CD14-positive monocyte (primary cell): ENCODE results near the gene SOST. TPM values are rescaled to one million over a fixed set of nuclear protein-coding genes. Genes with fewer than 3 reads are reported as not detected.

ENCODE experiments used
- DNase-seq, 3 donors: peaks; one replicate each; pipeline ENCODE4 v3.0.0-alpha.2; 2011 to 2022
- H2AFZ ChIP-seq: 2 replicates; pipeline ENCODE4 v1.6.0; 2012; ENCODE audit warnings: mild to moderate bottlenecking, low read depth, low read length, inconsistent platforms; ENCODE audit not compliant: insufficient read depth, poor library complexity, severe bottlenecking
- H3K27ac ChIP-seq, 2 donors: 1 replicate in 1 of 2; 2 replicates in 1 of 2; pipeline ENCODE4 v1.5.1; 2012 to 2013; ENCODE audit warnings: low read length in 2 of 2, control low read depth in 1 of 2, inconsistent platforms in 1 of 2, low read depth in 1 of 2, mild to moderate bottlenecking in 1 of 2
- H3K27me3 ChIP-seq, 2 donors: one replicate each; pipeline versions ENCODE4 v1.6.0 to v1.6.1; 2011 to 2013; ENCODE audit warnings: low read length in 2 of 2; ENCODE audit not compliant: control insufficient read depth in 2 of 2, insufficient read depth in 2 of 2
- H3K36me3 ChIP-seq, 2 donors: replicated peaks in 1 of 2; 1 replicate in 1 of 2; 2 replicates in 1 of 2; pipeline versions ENCODE4 v1.5.1 to v1.6.1; 2012 to 2013; ENCODE audit warnings: low read length in 2 of 2, control low read depth in 1 of 2, inconsistent platforms in 1 of 2, mild to moderate bottlenecking in 1 of 2; ENCODE audit not compliant: insufficient read depth in 2 of 2, control insufficient read depth in 1 of 2
- H3K4me1 ChIP-seq, 2 donors: 1 replicate in 1 of 2; 2 replicates in 1 of 2; pipeline versions ENCODE4 v1.5.1 to v1.6.1; 2012 to 2013; ENCODE audit warnings: low read length in 2 of 2, control low read depth in 1 of 2, inconsistent platforms in 1 of 2, mild to moderate bottlenecking in 1 of 2, moderate library complexity in 1 of 2; ENCODE audit not compliant: insufficient read depth in 2 of 2, control insufficient read depth in 1 of 2
- H3K4me2 ChIP-seq: replicated peaks from 2 replicates; pipeline ENCODE3; 2012; ENCODE audit warnings: low read length, moderate library complexity, mild to moderate bottlenecking; ENCODE audit not compliant: poor library complexity, severe bottlenecking; ENCODE audit errors: extremely low read depth
- H3K4me3 ChIP-seq, 3 experiments: fragments of 200-600 bp in 1 of 3; sonication (generic) in 1 of 3; replicated peaks in 1 of 3; 1 replicate in 2 of 3; 2 replicates in 1 of 3; pipeline ENCODE4 v1.5.1; 2011 to 2013; ENCODE audit warnings: low read length in 3 of 3, mild to moderate bottlenecking in 3 of 3, control low read depth in 2 of 3, low read depth in 2 of 3, inconsistent platforms in 1 of 3, moderate library complexity in 1 of 3
- H3K79me2 ChIP-seq: 2 replicates; pipeline ENCODE4 v1.6.0; 2012; ENCODE audit warnings: mild to moderate bottlenecking, control low read depth, inconsistent platforms, low read length, moderate library complexity; ENCODE audit not compliant: insufficient read depth
- H3K9ac ChIP-seq: 2 replicates; pipeline ENCODE4 v1.6.0; 2017; ENCODE audit warnings: low read length, mild to moderate bottlenecking; ENCODE audit not compliant: insufficient read depth, poor library complexity, severe bottlenecking
- H3K9me3 ChIP-seq, 2 donors: replicated peaks in 1 of 2; 1 replicate in 1 of 2; 2 replicates in 1 of 2; pipeline versions ENCODE4 v1.5.1 to v1.6.1; 2012 to 2013; ENCODE audit warnings: low read length in 2 of 2, control low read depth in 1 of 2; ENCODE audit not compliant: control insufficient read depth in 1 of 2, insufficient read depth in 1 of 2
- H4K20me1 ChIP-seq: 2 replicates; pipeline ENCODE4 v1.6.0; 2012; ENCODE audit warnings: mild to moderate bottlenecking, low read length, control low read depth, moderate library complexity; ENCODE audit not compliant: insufficient read depth
- H3K27ac Mint-ChIP-seq, 7 donors: one replicate each; pipeline ENCODE4 v1.8.0; 2020; ENCODE audit warnings: mild to moderate bottlenecking in 7 of 7, mixed read lengths in 7 of 7, moderate library complexity in 6 of 7, inconsistent platforms in 2 of 7
- H3K27me3 Mint-ChIP-seq, 3 donors: one replicate each; pipeline ENCODE4 v1.8.0; 2021 to 2022; ENCODE audit warnings: low read depth in 3 of 3, mild to moderate bottlenecking in 3 of 3, mixed read lengths in 3 of 3, moderate library complexity in 3 of 3, inconsistent platforms in 1 of 3
- H3K36me3 Mint-ChIP-seq, 2 donors: one replicate each; pipeline ENCODE4 v1.8.0; 2020; ENCODE audit warnings: mixed read lengths in 2 of 2, inconsistent platforms in 1 of 2, mild to moderate bottlenecking in 1 of 2
- H3K4me1 Mint-ChIP-seq: one replicate; pipeline ENCODE4 v1.8.0; 2020; ENCODE audit warnings: mild to moderate bottlenecking, mixed read lengths
- H3K4me3 Mint-ChIP-seq, 2 donors: one replicate each; pipeline ENCODE4 v1.8.0; 2020; ENCODE audit warnings: mild to moderate bottlenecking in 2 of 2, mixed read lengths in 2 of 2, moderate library complexity in 1 of 2
- H3K9me3 Mint-ChIP-seq, 7 donors: one replicate each; pipeline ENCODE4 v1.8.0; 2020 to 2022; ENCODE audit warnings: mixed read lengths in 7 of 7, mild to moderate bottlenecking in 6 of 7, moderate library complexity in 6 of 7, inconsistent platforms in 2 of 7
- WGBS: methylation state at CpG from one replicate; pipeline ENCODE4 v1.1.5; 2013; ENCODE audit warnings: missing lambda C conversion rate; ENCODE audit not compliant: insufficient coverage; 5-methylcytosine and 5-hydroxymethylcytosine counted together
- intact Hi-C, 2 donors: fragments of 100-400 bp; cut with micrococcal nuclease; formaldehyde crosslinking; loops; one replicate each; pipeline versions ENCODE4 v1.15.0 to v1.15.1; 2023
- polyA plus RNA-seq, 3 donors: library from polyadenylated mRNA; depleted of rRNA in 1 of 3; unstranded in 2 of 3; stranded (reverse) in 1 of 3; fragments of 300-500 nt in 2 of 3; fragments of >200 nt in 1 of 3; fragmentation: Illumina TruSeq in 2 of 3; gene quantifications; 1 replicate in 2 of 3; 2 replicates in 1 of 3; pipeline ENCODE4 v1.2.3, GENCODE V29; 2012 to 2021
- TF ChIP-seq, protein P1 (sequence below): fragments of 200-600 bp; IDR thresholded peaks from one replicate; pipeline ENCODE4 v1.8.0; 2022; ENCODE audit warnings: antibody characterized with exemption, mild to moderate bottlenecking

SOST gene
- polyA plus RNA-seq, 3 donors, result not detected

DNA sequence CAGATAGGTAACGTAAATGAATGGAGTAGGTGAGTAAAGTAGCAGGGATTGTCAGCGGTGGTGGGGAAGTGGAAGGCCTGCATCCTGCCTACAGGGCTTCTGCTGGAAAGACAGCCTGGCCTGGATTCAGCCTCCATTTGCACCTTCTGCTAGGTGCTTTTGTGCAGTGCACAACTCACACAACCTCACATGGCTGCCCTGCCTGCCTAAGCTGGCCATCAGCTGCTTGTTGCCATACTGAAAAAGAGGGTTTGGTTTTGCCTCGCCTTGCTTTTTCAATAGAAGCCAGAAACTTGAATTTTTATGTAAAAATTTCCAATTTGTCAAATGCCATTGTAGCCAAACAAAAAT, 36.3 kb downstream of the SOST start:
- Histone ChIP-seq H2AFZ (no peak overlapping the region), H3K9ac (no peak overlapping the region), H3K4me2 (no peak overlapping the region), H3K9me3 (no peaks in the 10 kb centered on the region), H3K36me3 (no peaks in the 10 kb centered on the region), H4K20me1 (no peaks in the 10 kb centered on the region), H3K4me1 (peaks cover 16 to 21% of the 10 kb centered on the region in 2 donors), H3K4me3 (no peak overlapping the region), H3K79me2 (no peaks in the 10 kb centered on the region), H3K27ac (no peak overlapping the region), H3K27me3 (no peaks in the 10 kb centered on the region)
- Mint-ChIP-seq H3K36me3 (no peaks in the 10 kb centered on the region), H3K27ac (peak overlapping the region in 1 of 7 donors; percentile 55), H3K27me3 (peaks cover 0 to 2% (median 2%) of the 10 kb centered on the region in 3 donors), H3K9me3 (peaks cover 0 to 7% (median 0%) of the 10 kb centered on the region in 7 donors), H3K4me1 (peaks cover 21% of the 10 kb centered on the region), H3K4me3 (no peak overlapping the region)
- DNase-seq, result no peak
- intact Hi-C loops, result no loop called here
- 100% methylated on average over 2 of the region's 3 CpGs for WGBS
- TF ChIP-seq, protein P1, sequence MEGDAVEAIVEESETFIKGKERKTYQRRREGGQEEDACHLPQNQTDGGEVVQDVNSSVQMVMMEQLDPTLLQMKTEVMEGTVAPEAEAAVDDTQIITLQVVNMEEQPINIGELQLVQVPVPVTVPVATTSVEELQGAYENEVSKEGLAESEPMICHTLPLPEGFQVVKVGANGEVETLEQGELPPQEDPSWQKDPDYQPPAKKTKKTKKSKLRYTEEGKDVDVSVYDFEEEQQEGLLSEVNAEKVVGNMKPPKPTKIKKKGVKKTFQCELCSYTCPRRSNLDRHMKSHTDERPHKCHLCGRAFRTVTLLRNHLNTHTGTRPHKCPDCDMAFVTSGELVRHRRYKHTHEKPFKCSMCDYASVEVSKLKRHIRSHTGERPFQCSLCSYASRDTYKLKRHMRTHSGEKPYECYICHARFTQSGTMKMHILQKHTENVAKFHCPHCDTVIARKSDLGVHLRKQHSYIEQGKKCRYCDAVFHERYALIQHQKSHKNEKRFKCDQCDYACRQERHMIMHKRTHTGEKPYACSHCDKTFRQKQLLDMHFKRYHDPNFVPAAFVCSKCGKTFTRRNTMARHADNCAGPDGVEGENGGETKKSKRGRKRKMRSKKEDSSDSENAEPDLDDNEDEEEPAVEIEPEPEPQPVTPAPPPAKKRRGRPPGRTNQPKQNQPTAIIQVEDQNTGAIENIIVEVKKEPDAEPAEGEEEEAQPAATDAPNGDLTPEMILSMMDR, result no peak

DNA sequence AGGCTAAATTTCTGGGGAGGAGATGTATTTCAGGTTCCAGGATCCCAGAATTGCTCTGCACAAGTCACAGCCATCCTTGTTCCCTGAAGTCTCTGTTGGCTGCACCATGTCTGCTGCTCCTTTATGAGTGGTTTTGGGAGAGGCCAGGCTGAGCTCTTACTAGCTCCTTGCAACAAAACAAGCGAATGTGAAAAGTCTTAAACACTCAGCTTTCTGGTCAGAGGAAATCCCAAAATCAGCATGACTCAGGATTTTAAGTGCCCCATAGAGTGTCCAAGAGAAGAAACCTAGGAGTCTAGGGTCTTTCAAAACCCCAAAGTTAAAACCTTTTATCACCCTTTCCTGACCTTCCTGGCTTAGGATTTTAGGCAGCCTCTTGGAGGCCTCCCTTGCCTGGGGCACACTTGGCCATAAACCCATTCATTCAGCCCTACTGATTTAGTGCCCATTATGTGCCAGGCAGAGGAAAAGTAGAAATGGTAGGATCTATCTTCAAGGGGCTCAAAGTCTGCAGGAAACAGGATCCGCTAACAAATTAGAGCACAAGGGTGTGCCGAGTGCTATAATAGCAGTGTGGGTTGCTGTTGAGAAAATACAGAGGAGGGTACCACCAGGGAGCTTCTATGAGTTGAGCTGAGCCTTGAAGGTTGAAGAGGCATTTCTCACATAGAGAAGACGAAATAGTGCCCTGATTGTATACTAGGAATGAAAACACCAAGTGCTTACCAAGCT, 36.9 kb downstream of the SOST start:
- Histone ChIP-seq H3K27ac (no peak overlapping the region), H4K20me1 (no peaks in the 10 kb centered on the region), H3K79me2 (no peaks in the 10 kb centered on the region), H3K4me2 (peak overlapping the region; percentile 85), H3K36me3 (no peaks in the 10 kb centered on the region), H2AFZ (peak overlapping the region; percentile 99), H3K4me3 (peak overlapping the region in 1 of 3 experiments; percentile 97), H3K9me3 (no peaks in the 10 kb centered on the region), H3K4me1 (peaks cover 16 to 21% of the 10 kb centered on the region in 2 donors), H3K9ac (no peak overlapping the region), H3K27me3 (no peaks in the 10 kb centered on the region)
- intact Hi-C loops, result no loop called here
- no peaks in the 10 kb centered on the region for H3K36me3 Mint-ChIP-seq
- peaks cover 21% of the 10 kb centered on the region for H3K4me1 Mint-ChIP-seq
- H3K27ac Mint-ChIP-seq, result peak overlapping the region in 4 of 7 donors; percentile 51 to 88 (median 62)
- peaks cover 2 to 3% (median 3%) of the 10 kb centered on the region in 3 donors for H3K27me3 Mint-ChIP-seq
- TF ChIP-seq, protein P1, result no peak
- 64% methylated on average over 4 of the region's 4 CpGs for WGBS
- H3K4me3 Mint-ChIP-seq, result peak overlapping the region; percentile 97 to 99
- DNase-seq, result peak in 1 of 3 donors; percentile 39
- peaks cover 0 to 7% (median 0%) of the 10 kb centered on the region in 7 donors for H3K9me3 Mint-ChIP-seq
